PC-9 (cell line): Measurements from ENCODE around the gene PHF11.

Experiments
- CTCF ChIP-seq: fragments of 200-600 bp; sonication (generic); conservative IDR thresholded peaks from 2 replicates; pipeline ENCODE4 v1.6.1; 2017; ENCODE audit warnings: mixed run types, antibody characterized with exemption, mild to moderate bottlenecking, moderate library complexity
- EZH2 ChIP-seq: fragments of 200-600 bp; sonication (generic); IDR thresholded peaks from 2 replicates; pipeline ENCODE4 v1.8.0; 2017; ENCODE audit warnings: antibody characterized with exemption, low read depth

- no peak for TF ChIP-seq CTCF
- no peak for TF ChIP-seq EZH2
Measured at GRCh38 chr13:49561062-49561410, 65.3 kb downstream of the PHF11 start.
